Activated naive CD8-positive, alpha-beta T cell (primary cell): ENCODE measurements around the gene LEFTY2.

Experiments used
- H3K27ac Mint-ChIP-seq: one replicate; pipeline ENCODE4 v1.8.0; 2021; ENCODE audit warnings: mixed read lengths
- H3K27me3 Mint-ChIP-seq: one replicate; pipeline ENCODE4 v1.8.0; 2021; ENCODE audit warnings: mixed read lengths
- H3K36me3 Mint-ChIP-seq: one replicate; pipeline ENCODE4 v1.8.0; 2021; ENCODE audit warnings: mixed read lengths
- H3K4me1 Mint-ChIP-seq: one replicate; pipeline ENCODE4 v1.8.0; 2021; ENCODE audit warnings: low read depth, mixed read lengths
- H3K4me3 Mint-ChIP-seq: one replicate; pipeline ENCODE4 v1.8.0; 2021; ENCODE audit warnings: mild to moderate bottlenecking, mixed read lengths
- H3K9me3 Mint-ChIP-seq: one replicate; pipeline ENCODE4 v1.8.0; 2021; ENCODE audit warnings: low read depth, mixed read lengths

LEFTY2 gene

GRCh38 chr1:225963735-225964530 lies 22.9 kb upstream of the LEFTY2 start:
- Mint-ChIP-seq H3K9me3 (no peaks in the 10 kb centered on the region), H3K36me3 (no peaks in the 10 kb centered on the region), H3K27me3 (no peaks in the 10 kb centered on the region), H3K4me3 (no peak overlapping the region), H3K27ac (no peak overlapping the region), H3K4me1 (peaks cover 10% of the 10 kb centered on the region)

- peaks cover 14% of the 10 kb centered on the region for H3K4me1 Mint-ChIP-seq
- no peaks in the 10 kb centered on the region for H3K36me3 Mint-ChIP-seq
Measured at GRCh38 chr1:225962440-225962975, 21.5 kb upstream of the LEFTY2 start.

GRCh38 chr1:225961659-225962439 lies 20.8 kb upstream of the LEFTY2 start:
- no peak overlapping the region for H3K27ac Mint-ChIP-seq
- no peak overlapping the region for H3K4me3 Mint-ChIP-seq
- H3K4me1 Mint-ChIP-seq: peaks cover 17% of the 10 kb centered on the region
- no peaks in the 10 kb centered on the region for H3K27me3 Mint-ChIP-seq
- no peaks in the 10 kb centered on the region for H3K36me3 Mint-ChIP-seq
- H3K9me3 Mint-ChIP-seq: no peaks in the 10 kb centered on the region

More at GRCh38 chr1:225962440-225962975, 21.5 kb upstream of the LEFTY2 start:
- Mint-ChIP-seq H3K4me3 (no peak overlapping the region), H3K9me3 (no peaks in the 10 kb centered on the region), H3K27ac (no peak overlapping the region), H3K27me3 (no peaks in the 10 kb centered on the region)

- H3K27me3 Mint-ChIP-seq: peaks cover 1% of the 10 kb centered on the region
- H3K4me1 Mint-ChIP-seq: peaks cover 17% of the 10 kb centered on the region
- H3K27ac Mint-ChIP-seq: no peak overlapping the region
- H3K9me3 Mint-ChIP-seq: no peaks in the 10 kb centered on the region
- no peaks in the 10 kb centered on the region for H3K36me3 Mint-ChIP-seq
- no peak overlapping the region for H3K4me3 Mint-ChIP-seq
Measured at GRCh38 chr1:225958041-225958440, 17.0 kb upstream of the LEFTY2 start.

- Mint-ChIP-seq H3K27me3 (peaks cover 2% of the 10 kb centered on the region), H3K9me3 (no peaks in the 10 kb centered on the region), H3K36me3 (no peaks in the 10 kb centered on the region), H3K4me1 (peaks cover 11% of the 10 kb centered on the region), H3K4me3 (no peak overlapping the region), H3K27ac (no peak overlapping the region)
Measured at GRCh38 chr1:225954753-225955152, 13.7 kb upstream of the LEFTY2 start.

- Mint-ChIP-seq H3K4me1 (peaks cover 7% of the 10 kb centered on the region), H3K4me3 (no peak overlapping the region), H3K9me3 (no peaks in the 10 kb centered on the region), H3K27ac (no peak overlapping the region), H3K27me3 (peaks cover 2% of the 10 kb centered on the region), H3K36me3 (no peaks in the 10 kb centered on the region)
Measured at GRCh38 chr1:225953315-225953714, 12.3 kb upstream of the LEFTY2 start.

GRCh38 chr1:225950905-225951497 lies 10.0 kb upstream of the LEFTY2 start:
- no peak overlapping the region for H3K4me3 Mint-ChIP-seq
- no peak overlapping the region for H3K27ac Mint-ChIP-seq
- H3K27me3 Mint-ChIP-seq: peaks cover 2% of the 10 kb centered on the region

GRCh38 chr1:225949041-225949440 lies 8.0 kb upstream of the LEFTY2 start:
- H3K27me3 Mint-ChIP-seq: peaks cover 2% of the 10 kb centered on the region
- no peaks in the 10 kb centered on the region for H3K36me3 Mint-ChIP-seq
- no peak overlapping the region for H3K4me3 Mint-ChIP-seq
- no peak overlapping the region for H3K27ac Mint-ChIP-seq
- peaks cover 8% of the 10 kb centered on the region for H3K4me1 Mint-ChIP-seq
- H3K9me3 Mint-ChIP-seq: no peaks in the 10 kb centered on the region

More at GRCh38 chr1:225950905-225951497, 10.0 kb upstream of the LEFTY2 start:
- no peaks in the 10 kb centered on the region for H3K36me3 Mint-ChIP-seq
- H3K9me3 Mint-ChIP-seq: no peaks in the 10 kb centered on the region
- H3K4me1 Mint-ChIP-seq: no peaks in the 10 kb centered on the region

- Mint-ChIP-seq H3K4me3 (no peak overlapping the region), H3K27ac (no peak overlapping the region), H3K27me3 (peaks cover 1% of the 10 kb centered on the region), H3K4me1 (peaks cover 8% of the 10 kb centered on the region), H3K36me3 (no peaks in the 10 kb centered on the region), H3K9me3 (no peaks in the 10 kb centered on the region)
Measured at GRCh38 chr1:225946803-225947202, 5.8 kb upstream of the LEFTY2 start.

- Mint-ChIP-seq H3K4me3 (no peak overlapping the region), H3K9me3 (no peaks in the 10 kb centered on the region), H3K27me3 (no peaks in the 10 kb centered on the region), H3K4me1 (peaks cover 8% of the 10 kb centered on the region), H3K27ac (no peak overlapping the region), H3K36me3 (no peaks in the 10 kb centered on the region)
Measured at GRCh38 chr1:225946082-225946620, 5.1 kb upstream of the LEFTY2 start.

- Mint-ChIP-seq H3K36me3 (no peaks in the 10 kb centered on the region), H3K4me3 (no peak overlapping the region)
Measured at GRCh38 chr1:225945564-225945963, 4.5 kb upstream of the LEFTY2 start.

GRCh38 chr1:225944951-225945350 lies 3.9 kb upstream of the LEFTY2 start:
- H3K4me1 Mint-ChIP-seq: peaks cover 8% of the 10 kb centered on the region
- no peaks in the 10 kb centered on the region for H3K9me3 Mint-ChIP-seq
- no peak overlapping the region for H3K4me3 Mint-ChIP-seq
- H3K36me3 Mint-ChIP-seq: no peaks in the 10 kb centered on the region
- H3K27me3 Mint-ChIP-seq: no peaks in the 10 kb centered on the region
- H3K27ac Mint-ChIP-seq: no peak overlapping the region

More at GRCh38 chr1:225945564-225945963, 4.5 kb upstream of the LEFTY2 start:
- H3K27me3 Mint-ChIP-seq: no peaks in the 10 kb centered on the region
- peak overlapping the region; percentile 22 for H3K27ac Mint-ChIP-seq
- H3K4me1 Mint-ChIP-seq: peaks cover 8% of the 10 kb centered on the region
- H3K9me3 Mint-ChIP-seq: no peaks in the 10 kb centered on the region

- no peaks in the 10 kb centered on the region for H3K36me3 Mint-ChIP-seq
- H3K27ac Mint-ChIP-seq: no peak overlapping the region
- H3K9me3 Mint-ChIP-seq: no peaks in the 10 kb centered on the region
- no peaks in the 10 kb centered on the region for H3K27me3 Mint-ChIP-seq
- H3K4me3 Mint-ChIP-seq: no peak overlapping the region
- H3K4me1 Mint-ChIP-seq: peaks cover 8% of the 10 kb centered on the region
Measured at GRCh38 chr1:225944387-225944786, 3.4 kb upstream of the LEFTY2 start.

GRCh38 chr1:225943582-225943981 lies 2.6 kb upstream of the LEFTY2 start:
- Mint-ChIP-seq H3K4me3 (no peak overlapping the region), H3K9me3 (no peaks in the 10 kb centered on the region), H3K36me3 (no peaks in the 10 kb centered on the region), H3K27ac (no peak overlapping the region), H3K4me1 (peaks cover 8% of the 10 kb centered on the region), H3K27me3 (no peaks in the 10 kb centered on the region)

- Mint-ChIP-seq H3K27ac (no peak overlapping the region), H3K27me3 (no peaks in the 10 kb centered on the region), H3K4me3 (no peak overlapping the region), H3K36me3 (no peaks in the 10 kb centered on the region), H3K9me3 (no peaks in the 10 kb centered on the region), H3K4me1 (peaks cover 8% of the 10 kb centered on the region)
Measured at GRCh38 chr1:225942574-225942973, 1.6 kb upstream of the LEFTY2 start.
